ENCODE results near the gene SEPSECS. TPM values are rescaled to one million over a fixed set of nuclear protein-coding genes. Genes with fewer than 3 reads are reported as not detected.

The SEPSECS gene
- total and polyA plus RNA-seq, 2 of the 13 experiments (the other 11 are each of a cell fraction or from before 2014, with no cell fraction given) = 9.4 to 14.3 TPM

DNA sequence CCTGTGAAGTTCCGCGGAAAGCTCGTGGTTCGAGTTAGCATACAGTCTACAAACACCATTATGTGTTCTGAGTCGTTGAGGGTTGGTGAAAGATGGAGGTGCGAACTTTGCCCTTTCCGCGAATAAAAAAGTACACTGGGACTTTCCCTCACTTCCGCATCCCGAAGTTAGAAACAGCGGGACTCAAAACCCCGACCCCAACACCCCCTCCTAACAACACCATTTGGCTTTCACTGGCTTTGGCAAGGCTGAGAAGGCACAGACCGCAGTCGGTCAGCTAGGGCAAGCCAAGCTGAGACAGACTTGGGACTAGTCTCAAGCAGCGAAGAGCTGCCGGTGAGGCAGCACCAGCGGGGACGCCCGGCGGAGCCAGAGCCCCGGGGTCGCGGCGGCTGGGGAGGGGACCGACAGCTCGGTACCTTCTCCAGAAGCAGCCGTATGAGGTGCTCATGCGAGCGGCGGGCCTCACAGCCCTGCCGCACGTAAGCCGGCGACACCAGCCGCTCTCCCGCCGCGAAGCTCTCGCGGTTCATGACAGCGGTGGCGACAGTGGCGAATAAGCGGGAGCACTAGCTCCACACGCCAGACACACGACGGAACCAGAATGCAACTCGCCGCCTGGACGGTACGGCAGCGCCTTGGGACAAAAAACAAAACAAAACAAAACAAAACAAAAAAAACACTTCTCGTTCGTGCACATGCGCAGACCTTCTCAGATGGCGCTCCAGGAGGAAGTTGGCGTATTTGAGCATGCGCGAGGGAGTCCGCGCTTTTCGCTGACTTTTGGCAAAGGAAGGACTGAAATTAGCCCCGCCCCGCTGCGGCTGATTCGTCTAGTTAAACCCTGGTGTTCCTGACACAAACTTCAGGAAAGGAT is at the start of gene SEPSECS (continued):
- TF ChIP-seq, protein P1, sequence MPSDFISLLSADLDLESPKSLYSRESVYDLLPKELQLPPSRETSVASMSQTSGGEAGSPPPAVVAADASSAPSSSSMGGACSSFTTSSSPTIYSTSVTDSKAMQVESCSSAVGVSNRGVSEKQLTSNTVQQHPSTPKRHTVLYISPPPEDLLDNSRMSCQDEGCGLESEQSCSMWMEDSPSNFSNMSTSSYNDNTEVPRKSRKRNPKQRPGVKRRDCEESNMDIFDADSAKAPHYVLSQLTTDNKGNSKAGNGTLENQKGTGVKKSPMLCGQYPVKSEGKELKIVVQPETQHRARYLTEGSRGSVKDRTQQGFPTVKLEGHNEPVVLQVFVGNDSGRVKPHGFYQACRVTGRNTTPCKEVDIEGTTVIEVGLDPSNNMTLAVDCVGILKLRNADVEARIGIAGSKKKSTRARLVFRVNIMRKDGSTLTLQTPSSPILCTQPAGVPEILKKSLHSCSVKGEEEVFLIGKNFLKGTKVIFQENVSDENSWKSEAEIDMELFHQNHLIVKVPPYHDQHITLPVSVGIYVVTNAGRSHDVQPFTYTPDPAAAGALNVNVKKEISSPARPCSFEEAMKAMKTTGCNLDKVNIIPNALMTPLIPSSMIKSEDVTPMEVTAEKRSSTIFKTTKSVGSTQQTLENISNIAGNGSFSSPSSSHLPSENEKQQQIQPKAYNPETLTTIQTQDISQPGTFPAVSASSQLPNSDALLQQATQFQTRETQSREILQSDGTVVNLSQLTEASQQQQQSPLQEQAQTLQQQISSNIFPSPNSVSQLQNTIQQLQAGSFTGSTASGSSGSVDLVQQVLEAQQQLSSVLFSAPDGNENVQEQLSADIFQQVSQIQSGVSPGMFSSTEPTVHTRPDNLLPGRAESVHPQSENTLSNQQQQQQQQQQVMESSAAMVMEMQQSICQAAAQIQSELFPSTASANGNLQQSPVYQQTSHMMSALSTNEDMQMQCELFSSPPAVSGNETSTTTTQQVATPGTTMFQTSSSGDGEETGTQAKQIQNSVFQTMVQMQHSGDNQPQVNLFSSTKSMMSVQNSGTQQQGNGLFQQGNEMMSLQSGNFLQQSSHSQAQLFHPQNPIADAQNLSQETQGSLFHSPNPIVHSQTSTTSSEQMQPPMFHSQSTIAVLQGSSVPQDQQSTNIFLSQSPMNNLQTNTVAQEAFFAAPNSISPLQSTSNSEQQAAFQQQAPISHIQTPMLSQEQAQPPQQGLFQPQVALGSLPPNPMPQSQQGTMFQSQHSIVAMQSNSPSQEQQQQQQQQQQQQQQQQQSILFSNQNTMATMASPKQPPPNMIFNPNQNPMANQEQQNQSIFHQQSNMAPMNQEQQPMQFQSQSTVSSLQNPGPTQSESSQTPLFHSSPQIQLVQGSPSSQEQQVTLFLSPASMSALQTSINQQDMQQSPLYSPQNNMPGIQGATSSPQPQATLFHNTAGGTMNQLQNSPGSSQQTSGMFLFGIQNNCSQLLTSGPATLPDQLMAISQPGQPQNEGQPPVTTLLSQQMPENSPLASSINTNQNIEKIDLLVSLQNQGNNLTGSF (CRISPR knock-in tag; IDR thresholded peaks at IDR 0.05) = peak; percentile 50; the same call in 1 of the 2 replicates
- TF ChIP-seq REPIN1 (CRISPR knock-in tag; IDR thresholded peaks at IDR 0.05; ENCODE audit: borderline replicate concordance, low read depth) (peak; percentile 54; the same call in 1 of the 2 replicates), HCFC1 (IDR thresholded peaks at IDR 0.05; ENCODE audit: low read depth, low read length) (0 out of 2 replicates have a peak, but pooled peaks have one; percentile 22), NBN (conservative IDR thresholded peaks at IDR 0.05) (no peak), AGO2 (optimal IDR thresholded peaks at IDR 0.05; ENCODE audit: low read depth, low read length) (peak; percentile 92), SUZ12 (IDR thresholded peaks at IDR 0.05; ENCODE audit: low read depth, low read length) (no peak), EEA1 (CRISPR knock-in tag; IDR thresholded peaks at IDR 0.05; ENCODE audit: borderline replicate concordance) (no peak), NKX3-1 (CRISPR knock-in tag; IDR thresholded peaks at IDR 0.05) (peak; percentile 80; the same call in 1 of the 2 replicates), SOX6 (IDR thresholded peaks at IDR 0.05) (no peak), SOX6 (CRISPR knock-in tag; IDR thresholded peaks at IDR 0.05) (peak; percentile 86), HMG20A (CRISPR knock-in tag; IDR thresholded peaks at IDR 0.05; ENCODE audit: borderline replicate concordance) (no peak), ZNF569 (CRISPR knock-in tag; IDR thresholded peaks at IDR 0.05; ENCODE audit: borderline replicate concordance) (peak; percentile 50; the same call in 1 of the 2 replicates), SYNCRIP (IDR thresholded peaks at IDR 0.05; ENCODE audit: insufficient read depth, low read depth, low read length) (no peak), GATAD1 (CRISPR knock-in tag; IDR thresholded peaks at IDR 0.05) (peak; percentile 90), NCOA2 (CRISPR knock-in tag; IDR thresholded peaks at IDR 0.05) (peak; percentile 19; the same call in 1 of the 2 replicates), MIER3 (CRISPR knock-in tag; IDR thresholded peaks at IDR 0.05; ENCODE audit: borderline replicate concordance) (no peak), POLR2G (IDR thresholded peaks at IDR 0.05; ENCODE audit: low read depth, low read length) (peak; percentile 90)
- TF ChIP-seq, protein P2, sequence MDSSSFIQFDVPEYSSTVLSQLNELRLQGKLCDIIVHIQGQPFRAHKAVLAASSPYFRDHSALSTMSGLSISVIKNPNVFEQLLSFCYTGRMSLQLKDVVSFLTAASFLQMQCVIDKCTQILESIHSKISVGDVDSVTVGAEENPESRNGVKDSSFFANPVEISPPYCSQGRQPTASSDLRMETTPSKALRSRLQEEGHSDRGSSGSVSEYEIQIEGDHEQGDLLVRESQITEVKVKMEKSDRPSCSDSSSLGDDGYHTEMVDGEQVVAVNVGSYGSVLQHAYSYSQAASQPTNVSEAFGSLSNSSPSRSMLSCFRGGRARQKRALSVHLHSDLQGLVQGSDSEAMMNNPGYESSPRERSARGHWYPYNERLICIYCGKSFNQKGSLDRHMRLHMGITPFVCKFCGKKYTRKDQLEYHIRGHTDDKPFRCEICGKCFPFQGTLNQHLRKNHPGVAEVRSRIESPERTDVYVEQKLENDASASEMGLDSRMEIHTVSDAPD (CRISPR knock-in tag; IDR thresholded peaks at IDR 0.05) = no peak
- TF ChIP-seq, protein P3, sequence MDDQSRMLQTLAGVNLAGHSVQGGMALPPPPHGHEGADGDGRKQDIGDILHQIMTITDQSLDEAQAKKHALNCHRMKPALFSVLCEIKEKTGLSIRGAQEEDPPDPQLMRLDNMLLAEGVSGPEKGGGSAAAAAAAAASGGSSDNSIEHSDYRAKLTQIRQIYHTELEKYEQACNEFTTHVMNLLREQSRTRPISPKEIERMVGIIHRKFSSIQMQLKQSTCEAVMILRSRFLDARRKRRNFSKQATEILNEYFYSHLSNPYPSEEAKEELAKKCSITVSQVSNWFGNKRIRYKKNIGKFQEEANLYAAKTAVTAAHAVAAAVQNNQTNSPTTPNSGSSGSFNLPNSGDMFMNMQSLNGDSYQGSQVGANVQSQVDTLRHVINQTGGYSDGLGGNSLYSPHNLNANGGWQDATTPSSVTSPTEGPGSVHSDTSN (CRISPR knock-in tag; IDR thresholded peaks at IDR 0.05; ENCODE audit: borderline replicate concordance) = 0 out of 2 replicates have a peak, but pooled peaks have one; percentile 75
- TF ChIP-seq, protein P4, sequence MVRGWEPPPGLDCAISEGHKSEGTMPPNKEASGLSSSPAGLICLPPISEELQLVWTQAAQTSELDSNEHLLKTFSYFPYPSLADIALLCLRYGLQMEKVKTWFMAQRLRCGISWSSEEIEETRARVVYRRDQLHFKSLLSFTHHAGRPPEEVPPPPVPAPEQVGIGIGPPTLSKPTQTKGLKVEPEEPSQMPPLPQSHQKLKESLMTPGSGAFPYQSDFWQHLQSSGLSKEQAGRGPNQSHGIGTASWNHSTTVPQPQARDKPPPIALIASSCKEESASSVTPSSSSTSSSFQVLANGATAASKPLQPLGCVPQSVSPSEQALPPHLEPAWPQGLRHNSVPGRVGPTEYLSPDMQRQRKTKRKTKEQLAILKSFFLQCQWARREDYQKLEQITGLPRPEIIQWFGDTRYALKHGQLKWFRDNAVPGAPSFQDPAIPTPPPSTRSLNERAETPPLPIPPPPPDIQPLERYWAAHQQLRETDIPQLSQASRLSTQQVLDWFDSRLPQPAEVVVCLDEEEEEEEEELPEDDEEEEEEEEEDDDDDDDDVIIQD (CRISPR knock-in tag; IDR thresholded peaks at IDR 0.05; ENCODE audit: low read depth) = peak; percentile 45; the same call in 1 of the 2 replicates
